Uterus (tissue), 4 donors: ENCODE results near the gene KRT84. TPM values are rescaled to one million over a fixed set of nuclear protein-coding genes. Genes with fewer than 3 reads are reported as not detected.

Experiments used
- DNase-seq, 2 donors: peaks; one replicate each; pipeline ENCODE4 v3.0.0-alpha.2; 2019 to 2020
- H3K27ac ChIP-seq, 2 donors: fragments of 200-600 bp; sonication (generic); 1 replicate in 1 of 2; 2 replicates in 1 of 2; pipeline ENCODE4 v1.5.1; 2016 to 2018
- H3K27me3 ChIP-seq, 2 donors: fragments of 200-600 bp; sonication (generic); one replicate each; pipeline ENCODE4 v1.5.1; 2018 to 2019; ENCODE audit warnings: control low read depth in 1 of 2
- H3K36me3 ChIP-seq, 2 donors: fragments of 200-600 bp; sonication (generic); one replicate each; pipeline ENCODE4 v1.5.1; 2019; ENCODE audit warnings: control low read depth in 1 of 2
- H3K4me1 ChIP-seq, 2 donors: fragments of 200-600 bp; sonication (generic); one replicate each; pipeline ENCODE4 v1.5.1; 2018 to 2019; ENCODE audit warnings: control low read depth in 1 of 2
- H3K4me3 ChIP-seq, 2 donors: fragments of 200-600 bp; sonication (generic); 1 replicate in 1 of 2; 2 replicates in 1 of 2; pipeline ENCODE4 v1.5.1; 2018 to 2019; ENCODE audit warnings: mild to moderate bottlenecking in 1 of 2
- H3K9me3 ChIP-seq, 2 donors: fragments of 200-600 bp; sonication (generic); one replicate each; pipeline ENCODE4 v1.5.1; 2019; ENCODE audit warnings: control low read depth in 1 of 2
- POLR2A ChIP-seq, 2 donors: fragments of 450-650 bp; IDR thresholded peaks; one replicate each; pipeline ENCODE4 v1.6.1; 2016; ENCODE audit warnings: antibody characterized with exemption in 2 of 2, mild to moderate bottlenecking in 1 of 2, moderate library complexity in 1 of 2
- intact Hi-C: fragments of 100-400 bp; cut with DNase I; formaldehyde crosslinking; loops from one replicate; pipeline ENCODE4 v1.15.1; 2023; ENCODE audit warnings: low total_unique reads
- total RNA-seq, 4 donors: library from RNA; depleted of rRNA in 3 of 4; stranded (reverse); fragments of >200 nt in 3 of 4; gene quantifications; one replicate each; pipeline versions ENCODE4 v1.1.0 to v1.2.4, GENCODE V29; 2014 to 2023
- TF ChIP-seq, protein P1 (sequence below), 4 experiments: fragments of 200-600 bp in 2 of 4; fragments of 450-650 bp in 2 of 4; sonication (generic) in 2 of 4; IDR thresholded peaks; one replicate each; pipeline ENCODE4 v1.5.1; 2016 to 2019; ENCODE audit warnings: antibody characterized with exemption in 4 of 4, mild to moderate bottlenecking in 2 of 4, moderate library complexity in 1 of 4
- donor health status: DM: yes; HTN: yes; CAD: no.

Gene KRT84
- total RNA-seq, 4 donors from 2014 or later = 0.14 TPM; not detected in 3

DNA sequence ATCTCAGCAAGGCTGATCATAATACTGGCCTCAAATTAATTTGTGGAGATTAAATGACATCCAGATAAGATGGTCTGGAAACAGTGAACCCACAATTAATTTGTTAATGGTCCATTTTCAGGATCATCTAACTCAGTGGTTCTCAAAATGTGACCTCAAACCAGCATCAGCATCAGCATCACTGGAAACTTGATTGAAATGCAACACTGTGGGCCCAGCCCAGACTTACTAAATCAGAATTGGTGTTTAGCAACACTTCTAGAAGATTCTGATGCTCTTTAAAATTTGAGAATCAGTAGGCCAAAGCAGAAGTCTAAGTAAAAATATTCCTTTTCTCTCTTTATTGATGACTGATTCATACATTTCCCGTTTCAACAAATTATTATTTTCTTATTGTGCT lies 31.3 kb upstream of the KRT84 start:
- DNase-seq = no peak
- no peak for TF ChIP-seq POLR2A (IDR thresholded peaks at IDR 0.05)
- TF ChIP-seq, protein P1, sequence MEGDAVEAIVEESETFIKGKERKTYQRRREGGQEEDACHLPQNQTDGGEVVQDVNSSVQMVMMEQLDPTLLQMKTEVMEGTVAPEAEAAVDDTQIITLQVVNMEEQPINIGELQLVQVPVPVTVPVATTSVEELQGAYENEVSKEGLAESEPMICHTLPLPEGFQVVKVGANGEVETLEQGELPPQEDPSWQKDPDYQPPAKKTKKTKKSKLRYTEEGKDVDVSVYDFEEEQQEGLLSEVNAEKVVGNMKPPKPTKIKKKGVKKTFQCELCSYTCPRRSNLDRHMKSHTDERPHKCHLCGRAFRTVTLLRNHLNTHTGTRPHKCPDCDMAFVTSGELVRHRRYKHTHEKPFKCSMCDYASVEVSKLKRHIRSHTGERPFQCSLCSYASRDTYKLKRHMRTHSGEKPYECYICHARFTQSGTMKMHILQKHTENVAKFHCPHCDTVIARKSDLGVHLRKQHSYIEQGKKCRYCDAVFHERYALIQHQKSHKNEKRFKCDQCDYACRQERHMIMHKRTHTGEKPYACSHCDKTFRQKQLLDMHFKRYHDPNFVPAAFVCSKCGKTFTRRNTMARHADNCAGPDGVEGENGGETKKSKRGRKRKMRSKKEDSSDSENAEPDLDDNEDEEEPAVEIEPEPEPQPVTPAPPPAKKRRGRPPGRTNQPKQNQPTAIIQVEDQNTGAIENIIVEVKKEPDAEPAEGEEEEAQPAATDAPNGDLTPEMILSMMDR (IDR thresholded peaks at IDR 0.05) = no peak
- intact Hi-C loops = no loop called here
- Histone ChIP-seq H3K27ac (peak overlapping the region; percentile 62 to 73), H3K9me3 (no peaks in the 10 kb centered on the region), H3K27me3 (no peaks in the 10 kb centered on the region), H3K36me3 (no peaks in the 10 kb centered on the region), H3K4me1 (peaks cover 0 to 10% of the 10 kb centered on the region in 2 donors), H3K4me3 (no peak overlapping the region)

- Histone ChIP-seq H3K4me1 (peaks cover 0 to 10% of the 10 kb centered on the region in 2 donors), H3K36me3 (no peaks in the 10 kb centered on the region), H3K9me3 (no peaks in the 10 kb centered on the region), H3K4me3 (no peak overlapping the region), H3K27ac (peak overlapping the region; percentile 62 to 75), H3K27me3 (no peaks in the 10 kb centered on the region)
- peak; percentile 71 to 83 for DNase-seq
- intact Hi-C loops = no loop called here
- no peak for TF ChIP-seq POLR2A (IDR thresholded peaks at IDR 0.05)
- TF ChIP-seq, protein P1 (IDR thresholded peaks at IDR 0.05) = no peak
Observed at GRCh38 chr12:52415870-52416750, 30.7 kb upstream of the KRT84 start.

DNA sequence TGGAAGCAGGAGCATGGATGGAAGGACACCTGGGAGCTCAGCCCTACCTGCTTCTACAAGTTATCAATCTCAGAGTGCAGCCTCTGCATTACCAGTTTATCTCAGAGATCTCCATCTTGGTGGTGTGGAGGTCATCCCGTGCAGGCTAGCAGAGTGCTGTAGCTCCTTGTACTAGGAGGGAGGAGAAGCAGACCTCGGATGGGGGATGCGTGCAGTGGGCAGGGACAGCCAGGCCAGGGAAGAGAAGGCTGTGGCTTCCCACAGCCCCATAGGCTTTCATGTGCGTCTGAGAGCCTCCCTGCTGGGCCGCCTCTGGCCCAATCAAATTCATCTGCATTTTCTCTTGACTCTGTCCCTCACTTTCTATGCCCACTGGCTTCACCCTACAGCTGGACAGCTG lies 29.5 kb upstream of the KRT84 start:
- Histone ChIP-seq H3K4me3 (no peak overlapping the region), H3K27me3 (no peaks in the 10 kb centered on the region), H3K27ac (peak overlapping the region in 1 of 2 donors; percentile 75), H3K36me3 (no peaks in the 10 kb centered on the region), H3K4me1 (peaks cover 0 to 10% of the 10 kb centered on the region in 2 donors), H3K9me3 (no peaks in the 10 kb centered on the region)
- no peak for DNase-seq
- TF ChIP-seq, protein P1 (IDR thresholded peaks at IDR 0.05) = no peak
- no peak for TF ChIP-seq POLR2A (IDR thresholded peaks at IDR 0.05)
- intact Hi-C loops = no loop called here

DNA sequence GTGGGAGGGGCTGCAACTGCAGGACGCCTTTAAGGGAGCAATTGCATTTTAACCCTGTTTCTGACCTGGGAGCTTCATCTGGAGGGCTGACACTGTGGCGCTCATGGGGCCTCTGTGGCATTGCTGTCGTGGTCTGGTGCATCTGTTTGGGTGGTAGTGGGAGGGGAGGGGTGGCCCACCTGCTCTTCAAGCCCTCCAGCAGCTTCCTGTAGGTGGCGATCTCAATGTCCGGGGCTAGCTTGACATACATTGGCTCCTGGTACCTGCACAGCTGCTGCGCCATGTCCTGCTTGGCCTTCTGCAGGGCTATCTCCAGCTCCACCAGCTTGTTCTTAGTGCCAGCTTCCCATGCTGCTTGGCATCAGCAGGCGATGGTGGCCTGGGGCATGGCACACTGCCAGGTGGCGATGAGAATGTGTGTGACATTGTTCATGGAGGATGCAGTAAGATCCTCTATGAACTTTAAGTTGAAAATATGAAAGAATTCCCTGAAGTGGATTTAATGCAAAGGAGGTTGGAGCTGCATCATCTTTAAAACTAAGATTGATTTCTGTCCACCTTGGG lies 28.4 kb upstream of the KRT84 start:
- no peaks in the 10 kb centered on the region for H3K9me3 ChIP-seq
- peaks cover 0 to 10% of the 10 kb centered on the region in 2 donors for H3K4me1 ChIP-seq
- no peak overlapping the region for H3K4me3 ChIP-seq
- no peak for DNase-seq
- no peaks in the 10 kb centered on the region for H3K27me3 ChIP-seq
- H3K27ac ChIP-seq = no peak overlapping the region
- intact Hi-C loops = no loop called here
- H3K36me3 ChIP-seq = no peaks in the 10 kb centered on the region
- TF ChIP-seq, protein P1 (IDR thresholded peaks at IDR 0.05) = no peak
- TF ChIP-seq POLR2A (IDR thresholded peaks at IDR 0.05) = no peak

DNA sequence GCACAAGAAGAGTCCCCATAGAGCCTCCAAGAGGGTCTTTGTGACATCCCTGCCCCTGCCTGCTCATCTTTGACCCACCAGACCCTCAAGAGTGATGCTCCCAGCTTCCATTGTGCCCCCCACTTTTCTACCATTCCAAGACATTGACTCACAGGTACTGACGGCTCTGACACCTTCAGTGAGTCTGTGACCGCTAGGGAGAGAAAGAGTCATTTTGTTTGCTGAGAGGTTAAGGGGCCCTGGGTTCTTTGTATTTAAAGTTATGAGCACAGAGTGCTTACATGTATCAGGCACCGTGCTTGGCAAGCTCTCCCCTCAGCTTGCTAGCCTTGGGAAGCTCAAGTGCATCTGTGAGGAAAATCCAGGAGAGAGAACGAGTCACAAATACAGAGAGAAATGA lies 27.8 kb upstream of the KRT84 start:
- no peak for DNase-seq
- Histone ChIP-seq H3K4me3 (no peak overlapping the region), H3K27me3 (no peaks in the 10 kb centered on the region), H3K27ac (no peak overlapping the region), H3K36me3 (no peaks in the 10 kb centered on the region), H3K4me1 (peaks cover 0 to 10% of the 10 kb centered on the region in 2 donors), H3K9me3 (no peaks in the 10 kb centered on the region)
- intact Hi-C loops = no loop called here
- TF ChIP-seq, protein P1 (IDR thresholded peaks at IDR 0.05) = no peak
- no peak for TF ChIP-seq POLR2A (IDR thresholded peaks at IDR 0.05)
